ENCODE data around the gene GPR132.

DNA sequence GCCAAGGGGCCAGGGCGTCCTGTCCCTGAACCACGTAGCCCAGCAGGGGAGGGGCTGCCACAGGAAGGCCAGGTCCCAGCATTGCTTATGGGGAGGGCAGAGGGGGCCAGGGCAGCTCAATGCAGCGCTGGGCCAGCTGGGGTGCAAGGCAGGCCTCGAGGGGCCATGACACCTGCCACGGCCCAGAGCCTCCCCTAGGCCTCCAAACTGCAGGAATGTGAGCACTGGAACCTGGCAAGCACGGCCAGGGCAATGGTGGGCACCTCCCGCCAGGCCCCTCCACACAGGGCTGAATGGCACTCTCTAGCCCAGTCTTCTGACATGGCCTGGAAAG, 32.5 kb upstream of the GPR132 start:
- TF ChIP-seq POLR2A (IDR thresholded peaks at IDR 0.05) = no peak
- TF ChIP-seq, protein P1, sequence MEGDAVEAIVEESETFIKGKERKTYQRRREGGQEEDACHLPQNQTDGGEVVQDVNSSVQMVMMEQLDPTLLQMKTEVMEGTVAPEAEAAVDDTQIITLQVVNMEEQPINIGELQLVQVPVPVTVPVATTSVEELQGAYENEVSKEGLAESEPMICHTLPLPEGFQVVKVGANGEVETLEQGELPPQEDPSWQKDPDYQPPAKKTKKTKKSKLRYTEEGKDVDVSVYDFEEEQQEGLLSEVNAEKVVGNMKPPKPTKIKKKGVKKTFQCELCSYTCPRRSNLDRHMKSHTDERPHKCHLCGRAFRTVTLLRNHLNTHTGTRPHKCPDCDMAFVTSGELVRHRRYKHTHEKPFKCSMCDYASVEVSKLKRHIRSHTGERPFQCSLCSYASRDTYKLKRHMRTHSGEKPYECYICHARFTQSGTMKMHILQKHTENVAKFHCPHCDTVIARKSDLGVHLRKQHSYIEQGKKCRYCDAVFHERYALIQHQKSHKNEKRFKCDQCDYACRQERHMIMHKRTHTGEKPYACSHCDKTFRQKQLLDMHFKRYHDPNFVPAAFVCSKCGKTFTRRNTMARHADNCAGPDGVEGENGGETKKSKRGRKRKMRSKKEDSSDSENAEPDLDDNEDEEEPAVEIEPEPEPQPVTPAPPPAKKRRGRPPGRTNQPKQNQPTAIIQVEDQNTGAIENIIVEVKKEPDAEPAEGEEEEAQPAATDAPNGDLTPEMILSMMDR (IDR thresholded peaks at IDR 0.05) = no peak

Measured in heart left ventricle (tissue), 13 donors.